Measurements from ENCODE around the gene RAET1L. TPM values are rescaled to one million over a fixed set of nuclear protein-coding genes. Genes with fewer than 3 reads are reported as not detected.

The RAET1L gene
- total and polyA plus RNA-seq, 2 experiments from 2014 or later = not detected

- H3K27ac ChIP-seq = no peak overlapping the region
- H3F3A ChIP-seq (ENCODE audit: insufficient read depth) = no peaks in the 10 kb centered on the region
- H3K9me2 ChIP-seq (ENCODE audit: insufficient read depth) = no peaks in the 10 kb centered on the region
- peak; percentile 99 for TF ChIP-seq EZH2 (IDR thresholded peaks at IDR 0.05; ENCODE audit: insufficient read depth, poor library complexity, severe bottlenecking)
- peak; percentile 77; the same call in 1 of the 2 replicates for TF ChIP-seq EZH2phosphoT487 (IDR thresholded peaks at IDR 0.05; ENCODE audit: insufficient read depth, low read depth)
- H3K27me3 ChIP-seq (replicated peaks; ENCODE audit: insufficient read depth) = peaks cover 81% of the 10 kb centered on the region
- no peaks in the 10 kb centered on the region for H3K9me3 ChIP-seq (ENCODE audit: low read depth)
- 3% methylated on average over 49 to 50 of the region's 55 CpGs for WGBS, 2 experiments (ENCODE audit: low coverage in 1 of 2, low lambda C conversion rate in 2 of 2, missing lambda C conversion rate in 2 of 2)
- H3K4me1 ChIP-seq (ENCODE audit: insufficient read depth) = peaks cover 3% of the 10 kb centered on the region; the same call in 1 of the 2 replicates
- H3K4me3 ChIP-seq = peak overlapping the region; percentile 37; the same call in 1 of the 2 replicates
- H3K36me3 ChIP-seq (ENCODE audit: low read depth) = no peaks in the 10 kb centered on the region
- no peak overlapping the region for H2AFZ ChIP-seq
- no peak overlapping the region for H3K9ac ChIP-seq
- H3K79me2 ChIP-seq (ENCODE audit: insufficient read depth) = no peaks in the 10 kb centered on the region
- peak; percentile 19 for DNase-seq
- in situ Hi-C loops (cut with MboI) = no loop called here
- H3K4me2 ChIP-seq (ENCODE audit: unreplicated experiment) = peak overlapping the region; percentile 17
- H4K20me1 ChIP-seq (ENCODE audit: insufficient read depth) = no peaks in the 10 kb centered on the region
Measured at GRCh38 chr6:150037526-150038201, 12.3 kb upstream of the RAET1L start.

DNA sequence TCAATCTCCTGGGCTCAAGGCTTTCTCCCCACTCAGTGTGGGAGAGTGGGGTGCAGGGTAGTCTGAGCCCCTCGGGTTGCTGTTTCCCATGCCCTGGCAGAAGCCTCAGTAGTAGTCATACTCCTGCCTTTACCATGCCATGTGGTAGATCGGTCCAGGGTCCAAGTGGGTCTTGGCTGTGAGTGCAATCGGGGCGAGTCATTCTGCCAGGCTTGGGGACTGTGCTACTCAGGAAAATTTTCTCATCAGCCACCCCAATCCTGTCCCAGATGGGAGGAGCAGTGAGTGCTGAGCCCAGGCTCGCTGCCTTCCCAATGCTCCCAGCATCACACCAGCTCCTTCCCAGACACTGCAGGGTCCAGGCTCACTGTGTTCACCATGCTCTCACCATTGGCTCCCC, 10.7 kb upstream of the RAET1L start:
- Histone ChIP-seq H3K4me1 (ENCODE audit: insufficient read depth) (peaks cover 3% of the 10 kb centered on the region; the same call in 1 of the 2 replicates), H3K9me2 (ENCODE audit: insufficient read depth) (no peaks in the 10 kb centered on the region), H3K9me3 (ENCODE audit: low read depth) (no peaks in the 10 kb centered on the region), H4K20me1 (ENCODE audit: insufficient read depth) (no peaks in the 10 kb centered on the region), H3K36me3 (ENCODE audit: low read depth) (no peaks in the 10 kb centered on the region), H3F3A (ENCODE audit: insufficient read depth) (no peaks in the 10 kb centered on the region), H3K9ac (no peak overlapping the region), H3K27me3 (replicated peaks; ENCODE audit: insufficient read depth) (peaks cover 72% of the 10 kb centered on the region), H3K79me2 (ENCODE audit: insufficient read depth) (no peaks in the 10 kb centered on the region), H3K4me2 (ENCODE audit: unreplicated experiment) (no peak overlapping the region), H3K27ac (no peak overlapping the region), H2AFZ (no peak overlapping the region), H3K4me3 (no peak overlapping the region)
- 46 to 51% methylated on average over 5 of the region's 5 CpGs for WGBS, 2 experiments (ENCODE audit: low coverage in 1 of 2, low lambda C conversion rate in 2 of 2, missing lambda C conversion rate in 2 of 2)
- no peak for DNase-seq
- in situ Hi-C loops (cut with MboI) = no loop called here
- TF ChIP-seq EZH2 (IDR thresholded peaks at IDR 0.05; ENCODE audit: insufficient read depth, poor library complexity, severe bottlenecking) (no peak), EZH2phosphoT487 (IDR thresholded peaks at IDR 0.05; ENCODE audit: insufficient read depth, low read depth) (no peak)

- no peak overlapping the region for H3K9ac ChIP-seq
- no peaks in the 10 kb centered on the region for H3K9me3 ChIP-seq (ENCODE audit: low read depth)
- in situ Hi-C loops (cut with MboI) = no loop called here
- no peak overlapping the region for H3K27ac ChIP-seq
- H2AFZ ChIP-seq = no peak overlapping the region
- no peak overlapping the region for H3K4me3 ChIP-seq
- no peaks in the 10 kb centered on the region for H4K20me1 ChIP-seq (ENCODE audit: insufficient read depth)
- 73 to 83% methylated on average over 6 of the region's 6 CpGs for WGBS, 2 experiments (ENCODE audit: low coverage in 1 of 2, low lambda C conversion rate in 2 of 2, missing lambda C conversion rate in 2 of 2)
- no peak overlapping the region for H3K4me2 ChIP-seq (ENCODE audit: unreplicated experiment)
- no peak for TF ChIP-seq EZH2 (IDR thresholded peaks at IDR 0.05; ENCODE audit: insufficient read depth, poor library complexity, severe bottlenecking)
- TF ChIP-seq EZH2phosphoT487 (IDR thresholded peaks at IDR 0.05; ENCODE audit: insufficient read depth, low read depth) = no peak
- DNase-seq = peak; percentile 19
- H3K4me1 ChIP-seq (ENCODE audit: insufficient read depth) = peaks cover 3% of the 10 kb centered on the region; the same call in 1 of the 2 replicates
- H3K79me2 ChIP-seq (ENCODE audit: insufficient read depth) = no peaks in the 10 kb centered on the region
- no peaks in the 10 kb centered on the region for H3K9me2 ChIP-seq (ENCODE audit: insufficient read depth)
- H3K27me3 ChIP-seq (replicated peaks; ENCODE audit: insufficient read depth) = peaks cover 45% of the 10 kb centered on the region
- no peaks in the 10 kb centered on the region for H3K36me3 ChIP-seq (ENCODE audit: low read depth)
- no peaks in the 10 kb centered on the region for H3F3A ChIP-seq (ENCODE audit: insufficient read depth)
Measured at GRCh38 chr6:150033207-150033771, 8.0 kb upstream of the RAET1L start.

- in situ Hi-C loops (cut with MboI) = no loop called here
Measured at GRCh38 chr6:150032598-150032997, 7.3 kb upstream of the RAET1L start.

More at GRCh38 chr6:150032598-150032997, 7.3 kb upstream of the RAET1L start:
- no peaks in the 10 kb centered on the region for H3F3A ChIP-seq (ENCODE audit: insufficient read depth)
- no peaks in the 10 kb centered on the region for H3K79me2 ChIP-seq (ENCODE audit: insufficient read depth)
- H3K36me3 ChIP-seq (ENCODE audit: low read depth) = no peaks in the 10 kb centered on the region
- no peak overlapping the region for H3K4me2 ChIP-seq (ENCODE audit: unreplicated experiment)
- H2AFZ ChIP-seq = no peak overlapping the region
- TF ChIP-seq EZH2 (IDR thresholded peaks at IDR 0.05; ENCODE audit: insufficient read depth, poor library complexity, severe bottlenecking) = no peak
- TF ChIP-seq EZH2phosphoT487 (IDR thresholded peaks at IDR 0.05; ENCODE audit: insufficient read depth, low read depth) = no peak
- H3K4me3 ChIP-seq = no peak overlapping the region
- H3K27me3 ChIP-seq (replicated peaks; ENCODE audit: insufficient read depth) = peaks cover 41% of the 10 kb centered on the region
- no peaks in the 10 kb centered on the region for H4K20me1 ChIP-seq (ENCODE audit: insufficient read depth)
- peaks cover under 1% of the 10 kb centered on the region; the same call in 1 of the 2 replicates for H3K4me1 ChIP-seq (ENCODE audit: insufficient read depth)
- no peaks in the 10 kb centered on the region for H3K9me3 ChIP-seq (ENCODE audit: low read depth)
- H3K27ac ChIP-seq = no peak overlapping the region
- DNase-seq = no peak
- H3K9me2 ChIP-seq (ENCODE audit: insufficient read depth) = no peaks in the 10 kb centered on the region
- whole genome bisulfite sequencing, 2 experiments (ENCODE audit: low coverage in 1 of 2, low lambda C conversion rate in 2 of 2, missing lambda C conversion rate in 2 of 2) = 74 to 81% methylated on average over 8 of the region's 8 CpGs
- no peak overlapping the region for H3K9ac ChIP-seq

All from GM23248 (cell line).